ENCODE results near the gene NR3C1.

- no peak for TF ChIP-seq CTCF (IDR thresholded peaks at IDR 0.05)
- no peak for TF ChIP-seq POLR2A (IDR thresholded peaks at IDR 0.05)
Measured at GRCh38 chr5:143437666-143438273, 34.3 kb upstream of the NR3C1 start.

All from right lobe of liver (tissue), 4 donors.